GM23338 (cell line): Measurements from ENCODE around the gene C22orf23. TPM values are rescaled to one million over a fixed set of nuclear protein-coding genes. Genes with fewer than 3 reads are reported as not detected.

ENCODE experiments used
- ATAC-seq: fragments of 200-7000 bp; cut with Tn5 transposase; 3 replicates; pipeline ENCODE4 v1.9.1; 2020
- DNase-seq: peaks from one replicate; pipeline ENCODE4 v3.0.0-alpha.2; 2015; ENCODE audit warnings: low spot score
- H2AFZ ChIP-seq: fragments of 200-600 bp; sonication (generic); 2 replicates; pipeline ENCODE4 v1.8.0; 2016; ENCODE audit warnings: antibody characterized with exemption, mild to moderate bottlenecking, moderate library complexity
- H3F3A ChIP-seq: fragments of 200-600 bp; sonication (generic); replicated peaks from 2 replicates; pipeline ENCODE4 v1.8.0; 2017; ENCODE audit warnings: antibody characterized with exemption, mixed run types, low read depth
- H3K27ac ChIP-seq: fragments of 200-600 bp; sonication (generic); 2 replicates; pipeline ENCODE4 v1.6.1; 2016; ENCODE audit warnings: low read depth
- H3K27me3 ChIP-seq: fragments of 200-600 bp; sonication (generic); 2 replicates; pipeline ENCODE4 v1.8.0; 2016; ENCODE audit warnings: mild to moderate bottlenecking, mixed run types, moderate library complexity; ENCODE audit not compliant: insufficient read depth
- H3K36me3 ChIP-seq: fragments of 200-600 bp; sonication (generic); 2 replicates; pipeline ENCODE4 v1.8.0; 2016; ENCODE audit warnings: mild to moderate bottlenecking; ENCODE audit not compliant: insufficient read depth
- H3K4me1 ChIP-seq: fragments of 200-600 bp; sonication (generic); 2 replicates; pipeline ENCODE4 v1.8.0; 2016; ENCODE audit warnings: mild to moderate bottlenecking, moderate library complexity; ENCODE audit not compliant: insufficient read depth
- H3K4me2 ChIP-seq: fragments of 200-600 bp; sonication (generic); 2 replicates; pipeline ENCODE4 v1.7.1; 2017; ENCODE audit warnings: mixed run types
- H3K4me3 ChIP-seq: fragments of 200-600 bp; sonication (generic); 2 replicates; pipeline ENCODE4 v1.6.1; 2016; ENCODE audit warnings: mixed run types
- H3K79me2 ChIP-seq: fragments of 200-600 bp; sonication (generic); replicated peaks from 2 replicates; pipeline ENCODE4 v1.8.0; 2017; ENCODE audit warnings: mild to moderate bottlenecking; ENCODE audit not compliant: insufficient read depth
- H3K9me2 ChIP-seq: fragments of 200-600 bp; sonication (generic); 2 replicates; pipeline ENCODE4 v1.8.0; 2017; ENCODE audit not compliant: insufficient read depth
- H4K20me1 ChIP-seq: fragments of 200-600 bp; sonication (generic); replicated peaks from 2 replicates; pipeline ENCODE4 v1.8.0; 2017; ENCODE audit warnings: mild to moderate bottlenecking; ENCODE audit not compliant: insufficient read depth
- H3K27ac Mint-ChIP-seq: 2 replicates; pipeline ENCODE4 v1.8.0; 2020; ENCODE audit warnings: inconsistent platforms, mild to moderate bottlenecking, moderate library complexity, mixed read lengths
- H3K27me3 Mint-ChIP-seq: 3 replicates; pipeline ENCODE4 v1.8.0; 2022; ENCODE audit warnings: low read depth, mild to moderate bottlenecking, moderate library complexity, mixed read lengths, inconsistent platforms; ENCODE audit not compliant: insufficient read depth, poor library complexity
- H3K36me3 Mint-ChIP-seq: 3 replicates; pipeline ENCODE4 v1.8.0; 2021; ENCODE audit warnings: low read depth, mild to moderate bottlenecking, inconsistent platforms, moderate library complexity, mixed read lengths
- H3K4me1 Mint-ChIP-seq: 3 replicates; pipeline ENCODE4 v1.8.0; 2020; ENCODE audit warnings: mild to moderate bottlenecking, inconsistent platforms, mixed read lengths
- H3K4me3 Mint-ChIP-seq: 3 replicates; pipeline ENCODE4 v1.8.0; 2021; ENCODE audit warnings: moderate library complexity, mild to moderate bottlenecking, inconsistent platforms, mixed read lengths
- H3K9me3 Mint-ChIP-seq: 3 replicates; pipeline ENCODE4 v1.8.0; 2020; ENCODE audit warnings: moderate library complexity, mild to moderate bottlenecking, inconsistent platforms, mixed read lengths
- CTCF ChIP-seq, 2 experiments: fragments of 200-600 bp in 1 of 2; sonication (generic) in 1 of 2; conservative IDR thresholded peaks; 2 replicates each; pipeline versions ENCODE4 v1.5.1 to v1.6.1; 2016 to 2017; ENCODE audit warnings: antibody characterized with exemption in 2 of 2, low read depth in 2 of 2, mild to moderate bottlenecking in 2 of 2, moderate library complexity in 1 of 2
- ETS1 ChIP-seq: IDR thresholded peaks from 2 replicates; pipeline ENCODE4 v1.6.1; 2016; ENCODE audit warnings: antibody characterized with exemption
- EZH2 ChIP-seq: fragments of 200-600 bp; sonication (generic); IDR thresholded peaks from one replicate; pipeline ENCODE4 v1.8.0; 2017; ENCODE audit warnings: antibody characterized with exemption, mild to moderate bottlenecking, low read depth; ENCODE audit not compliant: unreplicated experiment
- EZH2phosphoT487 ChIP-seq: fragments of 200-600 bp; sonication (generic); IDR thresholded peaks from one replicate; pipeline ENCODE4 v1.8.1; 2018; ENCODE audit warnings: antibody characterized with exemption; ENCODE audit not compliant: unreplicated experiment
- NANOG ChIP-seq: IDR thresholded peaks from 2 replicates; pipeline ENCODE4 v1.6.1; 2016; ENCODE audit warnings: antibody characterized with exemption, borderline replicate concordance
- STAT1 ChIP-seq: IDR thresholded peaks from one replicate; pipeline ENCODE4 v1.6.1; 2016; ENCODE audit warnings: antibody characterized with exemption; ENCODE audit not compliant: unreplicated experiment
- ZNF331 ChIP-seq: fragments of 250-450 bp; sonication (Bioruptor Pico); IDR thresholded peaks from 2 replicates; pipeline ENCODE4 v1.5.0; 2020; ENCODE audit warnings: low read depth, mild to moderate bottlenecking, moderate library complexity
- polyA plus RNA-seq: library from polyadenylated mRNA; unstranded; fragments of >200 nt; fragmentation: Nextera tagmentation; extraction: Ambion mirVana; gene quantifications from 2 replicates; pipeline ENCODE4 v1.2.1, GENCODE V29; 2016
- total RNA-seq: library from RNA; depleted of rRNA; stranded (reverse); fragments of >200 nt; shearing (Covaris generic); gene quantifications from 2 replicates; pipeline ENCODE4 v1.2.3, GENCODE V29; 2014
- TF ChIP-seq, protein P1 (sequence below): fragments of 250-450 bp; sonication (Bioruptor Pico); IDR thresholded peaks from 2 replicates; pipeline ENCODE4 v1.5.0; 2020; ENCODE audit warnings: mild to moderate bottlenecking, moderate library complexity

The C22orf23 gene
- total and polyA plus RNA-seq, 2 experiments from 2014 or later: 0.38 TPM; not detected in 1

GRCh38 chr22:37999640-38000272 is 46.4 kb upstream of the C22orf23 start:
- no peaks in the 10 kb centered on the region for H3F3A ChIP-seq
- TF ChIP-seq EZH2phosphoT487: no peak
- TF ChIP-seq ETS1: no peak
- no peak for TF ChIP-seq EZH2
- no peak for TF ChIP-seq ZNF331 (CRISPR knock-in tag)
- TF ChIP-seq CTCF (conservative IDR thresholded peaks at IDR 0.05; ENCODE audit: low read depth in 2 of 2): no peak
- TF ChIP-seq, protein P1, sequence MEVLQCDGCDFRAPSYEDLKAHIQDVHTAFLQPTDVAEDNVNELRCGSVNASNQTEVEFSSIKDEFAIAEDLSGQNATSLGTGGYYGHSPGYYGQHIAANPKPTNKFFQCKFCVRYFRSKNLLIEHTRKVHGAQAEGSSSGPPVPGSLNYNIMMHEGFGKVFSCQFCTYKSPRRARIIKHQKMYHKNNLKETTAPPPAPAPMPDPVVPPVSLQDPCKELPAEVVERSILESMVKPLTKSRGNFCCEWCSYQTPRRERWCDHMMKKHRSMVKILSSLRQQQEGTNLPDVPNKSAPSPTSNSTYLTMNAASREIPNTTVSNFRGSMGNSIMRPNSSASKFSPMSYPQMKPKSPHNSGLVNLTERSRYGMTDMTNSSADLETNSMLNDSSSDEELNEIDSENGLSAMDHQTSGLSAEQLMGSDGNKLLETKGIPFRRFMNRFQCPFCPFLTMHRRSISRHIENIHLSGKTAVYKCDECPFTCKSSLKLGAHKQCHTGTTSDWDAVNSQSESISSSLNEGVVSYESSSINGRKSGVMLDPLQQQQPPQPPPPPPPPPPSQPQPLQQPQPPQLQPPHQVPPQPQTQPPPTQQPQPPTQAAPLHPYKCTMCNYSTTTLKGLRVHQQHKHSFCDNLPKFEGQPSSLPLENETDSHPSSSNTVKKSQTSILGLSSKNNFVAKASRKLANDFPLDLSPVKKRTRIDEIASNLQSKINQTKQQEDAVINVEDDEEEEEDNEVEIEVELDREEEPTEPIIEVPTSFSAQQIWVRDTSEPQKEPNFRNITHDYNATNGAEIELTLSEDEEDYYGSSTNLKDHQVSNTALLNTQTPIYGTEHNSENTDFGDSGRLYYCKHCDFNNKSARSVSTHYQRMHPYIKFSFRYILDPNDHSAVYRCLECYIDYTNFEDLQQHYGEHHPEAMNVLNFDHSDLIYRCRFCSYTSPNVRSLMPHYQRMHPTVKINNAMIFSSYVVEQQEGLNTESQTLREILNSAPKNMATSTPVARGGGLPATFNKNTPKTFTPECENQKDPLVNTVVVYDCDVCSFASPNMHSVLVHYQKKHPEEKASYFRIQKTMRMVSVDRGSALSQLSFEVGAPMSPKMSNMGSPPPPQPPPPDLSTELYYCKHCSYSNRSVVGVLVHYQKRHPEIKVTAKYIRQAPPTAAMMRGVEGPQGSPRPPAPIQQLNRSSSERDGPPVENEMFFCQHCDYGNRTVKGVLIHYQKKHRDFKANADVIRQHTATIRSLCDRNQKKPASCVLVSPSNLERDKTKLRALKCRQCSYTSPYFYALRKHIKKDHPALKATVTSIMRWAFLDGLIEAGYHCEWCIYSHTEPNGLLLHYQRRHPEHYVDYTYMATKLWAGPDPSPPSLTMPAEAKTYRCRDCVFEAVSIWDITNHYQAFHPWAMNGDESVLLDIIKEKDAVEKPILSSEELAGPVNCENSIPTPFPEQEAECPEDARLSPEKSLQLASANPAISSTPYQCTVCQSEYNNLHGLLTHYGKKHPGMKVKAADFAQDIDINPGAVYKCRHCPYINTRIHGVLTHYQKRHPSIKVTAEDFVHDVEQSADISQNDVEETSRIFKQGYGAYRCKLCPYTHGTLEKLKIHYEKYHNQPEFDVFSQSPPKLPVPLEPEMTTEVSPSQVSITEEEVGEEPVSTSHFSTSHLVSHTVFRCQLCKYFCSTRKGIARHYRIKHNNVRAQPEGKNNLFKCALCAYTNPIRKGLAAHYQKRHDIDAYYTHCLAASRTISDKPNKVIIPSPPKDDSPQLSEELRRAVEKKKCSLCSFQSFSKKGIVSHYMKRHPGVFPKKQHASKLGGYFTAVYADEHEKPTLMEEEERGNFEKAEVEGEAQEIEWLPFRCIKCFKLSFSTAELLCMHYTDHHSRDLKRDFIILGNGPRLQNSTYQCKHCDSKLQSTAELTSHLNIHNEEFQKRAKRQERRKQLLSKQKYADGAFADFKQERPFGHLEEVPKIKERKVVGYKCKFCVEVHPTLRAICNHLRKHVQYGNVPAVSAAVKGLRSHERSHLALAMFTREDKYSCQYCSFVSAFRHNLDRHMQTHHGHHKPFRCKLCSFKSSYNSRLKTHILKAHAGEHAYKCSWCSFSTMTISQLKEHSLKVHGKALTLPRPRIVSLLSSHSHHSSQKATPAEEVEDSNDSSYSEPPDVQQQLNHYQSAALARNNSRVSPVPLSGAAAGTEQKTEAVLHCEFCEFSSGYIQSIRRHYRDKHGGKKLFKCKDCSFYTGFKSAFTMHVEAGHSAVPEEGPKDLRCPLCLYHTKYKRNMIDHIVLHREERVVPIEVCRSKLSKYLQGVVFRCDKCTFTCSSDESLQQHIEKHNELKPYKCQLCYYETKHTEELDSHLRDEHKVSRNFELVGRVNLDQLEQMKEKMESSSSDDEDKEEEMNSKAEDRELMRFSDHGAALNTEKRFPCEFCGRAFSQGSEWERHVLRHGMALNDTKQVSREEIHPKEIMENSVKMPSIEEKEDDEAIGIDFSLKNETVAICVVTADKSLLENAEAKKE (CRISPR knock-in tag): no peak
- no peak for TF ChIP-seq STAT1
- no peak for TF ChIP-seq NANOG
- H4K20me1 ChIP-seq: no peaks in the 10 kb centered on the region
- no peaks in the 10 kb centered on the region for H3K36me3 ChIP-seq
- H3K27ac Mint-ChIP-seq: no peak overlapping the region
- H3K4me1 ChIP-seq: no peaks in the 10 kb centered on the region
- no peaks in the 10 kb centered on the region for H3K27me3 ChIP-seq
- H3K27ac ChIP-seq: no peak overlapping the region
- H3K36me3 Mint-ChIP-seq: no peaks in the 10 kb centered on the region; the same call in 1 of the 3 replicates
- ATAC-seq (peak; percentile 25), DNase-seq (no peak)
- H3K27me3 Mint-ChIP-seq: peaks cover 7% of the 10 kb centered on the region
- no peaks in the 10 kb centered on the region for H3K9me3 Mint-ChIP-seq
- no peak overlapping the region for H3K4me2 ChIP-seq
- no peaks in the 10 kb centered on the region for H3K9me2 ChIP-seq
- H2AFZ ChIP-seq: no peak overlapping the region
- no peak overlapping the region; the same call in 2 of the 3 replicates for H3K4me3 Mint-ChIP-seq
- H3K4me1 Mint-ChIP-seq: peaks cover 22% of the 10 kb centered on the region
- H3K79me2 ChIP-seq: no peaks in the 10 kb centered on the region
- H3K4me3 ChIP-seq: no peak overlapping the region
